GM12891 (cell line): ENCODE data around the gene YAF2.

Experiments
- DNase-seq: peaks from one replicate; pipeline ENCODE4 v3.0.0; 2011; ENCODE audit warnings: low spot score; ENCODE audit not compliant: insufficient read length
- FAIRE-seq: peaks from 2 replicates; lab custom pipeline; 2011; peaks lifted over from hg19 to GRCh38; lab: Jason Lieb, UNC
- PAX5 ChIP-seq: IDR thresholded peaks from 2 replicates; pipeline ENCODE4 v1.6.1; 2011; ENCODE audit warnings: low read length, moderate library complexity, mild to moderate bottlenecking; ENCODE audit not compliant: insufficient read depth, severe bottlenecking
- POLR2A ChIP-seq: IDR thresholded peaks from 2 replicates; pipeline ENCODE4 v1.6.1; 2011; ENCODE audit warnings: low read depth, low read length, control low read depth
- POLR2AphosphoS5 ChIP-seq: IDR thresholded peaks from 2 replicates; pipeline ENCODE4 v1.6.1; 2011; ENCODE audit warnings: low read depth, low read length, control low read depth
- POU2F2 ChIP-seq: IDR thresholded peaks from 2 replicates; pipeline ENCODE4 v1.6.1; 2011; ENCODE audit warnings: low read depth, mild to moderate bottlenecking, control low read depth, low read length, moderate library complexity
- SPI1 ChIP-seq: IDR thresholded peaks from 2 replicates; pipeline ENCODE4 v1.6.1; 2011; ENCODE audit warnings: low read depth, low read length, control low read depth
- TAF1 ChIP-seq: IDR thresholded peaks from 2 replicates; pipeline ENCODE4 v1.6.1; 2011; ENCODE audit warnings: low read depth, low read length, control low read depth

The YAF2 gene

DNA sequence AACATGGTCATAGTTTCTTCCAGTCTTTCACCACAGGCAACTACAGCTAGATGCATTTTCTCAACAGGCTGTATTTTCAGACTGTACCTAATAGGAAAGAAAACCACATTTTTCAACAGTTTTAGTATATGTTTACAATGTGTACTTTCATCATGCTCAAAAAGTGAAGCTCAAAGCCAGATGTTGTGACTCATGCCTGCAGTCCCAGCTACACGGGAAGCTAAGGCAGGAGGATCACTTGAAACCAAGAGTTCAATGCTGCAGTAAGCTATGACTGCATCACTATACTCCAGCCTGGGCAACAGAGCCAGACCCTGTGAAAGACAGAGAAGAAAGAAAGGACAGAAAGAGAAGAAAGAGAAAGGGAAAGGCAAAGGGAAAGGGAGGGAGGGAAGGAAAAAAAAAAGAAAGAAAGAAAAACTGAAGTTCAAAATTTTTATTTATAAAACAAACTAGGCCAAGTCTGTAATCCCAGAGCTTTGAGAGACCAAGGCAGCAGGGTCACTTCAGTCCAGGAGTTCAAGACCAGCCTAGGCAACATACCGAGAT, 118.9 kb downstream of the YAF2 start:
- no peak for DNase-seq
- TF ChIP-seq TAF1: no peak
- no peak for TF ChIP-seq PAX5
- FAIRE-seq: no peak

GRCh38 chr12:42118136-42118879, 119.7 kb downstream of the YAF2 start:
- TF ChIP-seq TAF1: no peak
- no peak for TF ChIP-seq POU2F2
- no peak for TF ChIP-seq POLR2AphosphoS5
- FAIRE-seq (no peak), DNase-seq (no peak)

GRCh38 chr12:42109031-42109430, 129.0 kb downstream of the YAF2 start:
- TF ChIP-seq TAF1 (no peak), POLR2A (no peak), SPI1 (no peak), POU2F2 (no peak), POLR2AphosphoS5 (no peak), PAX5 (no peak)
- FAIRE-seq: no peak
- DNase-seq: no peak
